D341Med (cell line): ENCODE results near the gene NOS2.
"Not testable (repeated sequence)": the region's sequence is repeated elsewhere in the genome, so short reads cannot be mapped to it uniquely, and the experiment has no call there.

ENCODE experiments used
- DNase-seq: peaks from one replicate; pipeline ENCODE4 v3.0.0; 2012; ENCODE audit warnings: low spot score

NOS2 gene

GRCh38 chr17:27800522-27800921 lies at the start of gene NOS2:
Gene NOS2 (minus strand): TSS chr17:27800529. CDS start chr17:27798809, 1,720 bp downstream.
- no peak for DNase-seq

GRCh38 chr17:27849474-27850185 lies 49.3 kb upstream of the NOS2 start:
- DNase-seq = no peak

GRCh38 chr17:27848931-27849330 lies 48.6 kb upstream of the NOS2 start:
- no peak for DNase-seq

DNA sequence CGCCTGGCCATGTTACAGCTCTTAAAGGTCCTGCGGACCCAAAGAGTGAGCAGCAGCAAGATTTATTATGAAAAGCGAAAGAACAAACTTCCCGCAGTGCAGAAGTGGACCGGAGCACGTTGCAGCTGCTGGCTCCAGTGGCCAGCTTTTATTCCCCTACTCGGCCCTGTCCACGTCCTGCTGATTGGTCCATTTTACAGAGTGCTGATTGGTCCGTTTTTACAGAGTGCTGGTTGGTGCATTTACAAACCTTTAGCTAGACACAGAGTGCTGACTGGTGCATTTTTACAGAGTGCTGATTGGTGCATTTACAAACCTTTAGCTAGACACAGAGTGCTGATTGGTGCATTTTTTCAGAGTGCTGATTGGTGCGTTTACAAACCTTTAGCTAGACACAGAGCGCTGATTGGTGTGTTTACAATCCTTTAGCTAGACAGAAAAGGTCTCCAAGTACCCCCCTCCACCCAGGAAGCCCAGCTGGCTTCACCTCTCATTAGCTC lies 46.5 kb upstream of the NOS2 start:
- not testable (repeated sequence) for DNase-seq

GRCh38 chr17:27846042-27846655 lies 45.8 kb upstream of the NOS2 start:
- no peak for DNase-seq

- DNase-seq = no peak
Observed at GRCh38 chr17:27845264-27846041, 45.1 kb upstream of the NOS2 start.

GRCh38 chr17:27840688-27841087 lies 40.4 kb upstream of the NOS2 start:
- DNase-seq = no peak

DNA sequence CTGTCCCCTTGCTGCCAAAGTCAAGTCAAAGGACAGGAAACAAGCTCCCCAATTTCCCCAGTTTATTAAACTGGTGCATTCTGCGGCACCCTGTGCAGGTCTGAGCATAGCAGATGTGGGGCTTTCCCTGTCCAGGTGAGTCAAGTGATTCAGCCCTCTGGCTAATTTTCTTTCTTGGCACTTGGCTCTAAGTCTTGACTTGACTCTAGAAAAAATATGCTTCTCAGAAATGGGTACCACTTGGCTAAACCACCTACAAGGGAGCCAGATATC lies 40.0 kb upstream of the NOS2 start:
- DNase-seq = not testable (repeated sequence)

- not testable (repeated sequence) for DNase-seq
Observed at GRCh38 chr17:27839571-27840405, 39.5 kb upstream of the NOS2 start.

DNA sequence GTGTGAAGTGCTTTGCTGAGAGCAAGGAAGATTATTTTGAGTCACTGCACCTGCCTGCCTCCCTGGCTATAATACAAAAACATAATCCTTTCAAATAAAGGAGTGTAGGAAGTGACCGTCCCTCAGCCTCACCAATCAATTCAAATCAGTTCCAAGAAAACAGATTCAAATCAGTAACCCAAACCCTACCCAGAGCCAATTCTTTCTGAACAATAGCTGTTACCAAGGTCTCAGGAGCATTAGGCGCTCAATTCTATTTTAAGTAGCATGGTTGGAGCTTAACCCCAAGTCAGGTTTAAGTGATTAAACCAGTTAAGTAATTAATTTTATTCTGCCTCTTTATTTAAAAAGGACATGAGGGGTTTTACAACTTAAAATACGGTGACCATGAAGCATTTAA lies 38.3 kb upstream of the NOS2 start:
- DNase-seq = not testable (repeated sequence)

DNA sequence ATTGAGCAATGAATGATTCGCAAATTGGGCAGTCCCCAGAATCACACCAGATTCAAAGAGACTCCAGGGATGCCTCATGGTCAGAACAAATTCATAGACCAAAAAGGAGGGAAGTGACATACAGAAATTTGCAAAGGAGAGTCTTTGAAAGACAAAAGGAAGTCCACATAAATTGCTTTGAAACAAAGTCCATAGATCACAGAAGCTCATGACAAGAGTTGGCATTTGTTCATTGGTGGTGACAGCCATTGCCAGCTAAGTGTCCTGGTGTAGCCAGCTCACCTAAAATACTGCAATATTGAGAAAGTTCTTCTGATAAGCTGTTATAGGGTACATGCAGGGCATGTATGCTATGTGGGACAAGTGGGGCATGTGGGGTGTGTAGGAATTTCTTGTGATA lies 37.4 kb upstream of the NOS2 start:
- DNase-seq = not testable (repeated sequence)

DNA sequence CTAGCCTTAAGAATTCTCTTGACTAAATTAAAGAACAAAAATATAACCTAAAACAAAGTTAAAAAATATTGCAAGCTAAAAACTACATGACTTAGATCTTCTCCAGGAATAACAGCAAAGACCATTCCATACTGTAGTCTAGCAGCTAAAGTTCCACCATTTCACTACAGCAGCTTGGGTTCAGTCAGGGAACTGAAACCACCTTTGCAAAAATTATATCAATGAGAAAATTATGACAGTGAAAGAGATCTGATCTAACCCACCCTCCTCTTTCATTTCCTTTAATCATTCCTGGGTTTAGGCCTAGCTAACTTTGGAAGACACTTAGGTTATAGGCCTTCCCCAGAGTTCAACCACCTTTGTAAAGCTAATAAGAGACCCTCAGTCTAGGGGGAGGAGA lies 36.3 kb upstream of the NOS2 start:
- DNase-seq = no peak

DNA sequence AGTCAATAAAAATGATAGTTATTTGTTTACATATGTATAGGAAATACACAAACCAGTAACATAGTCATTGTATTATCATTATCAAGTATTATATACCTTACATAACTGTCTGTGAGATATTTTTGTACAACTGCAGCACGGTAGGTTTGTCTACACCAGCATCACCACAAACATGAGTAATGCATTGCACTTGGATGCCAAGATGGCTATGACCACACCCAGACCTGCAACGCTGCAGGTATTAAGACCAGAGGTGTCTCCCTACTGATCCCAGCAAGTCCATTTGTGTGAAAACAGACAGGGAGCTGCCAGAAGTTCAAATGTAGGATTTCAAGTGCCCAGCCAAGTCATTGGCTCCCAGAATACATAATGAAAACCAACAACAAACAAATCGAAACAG lies 34.2 kb upstream of the NOS2 start:
- no peak for DNase-seq

DNA sequence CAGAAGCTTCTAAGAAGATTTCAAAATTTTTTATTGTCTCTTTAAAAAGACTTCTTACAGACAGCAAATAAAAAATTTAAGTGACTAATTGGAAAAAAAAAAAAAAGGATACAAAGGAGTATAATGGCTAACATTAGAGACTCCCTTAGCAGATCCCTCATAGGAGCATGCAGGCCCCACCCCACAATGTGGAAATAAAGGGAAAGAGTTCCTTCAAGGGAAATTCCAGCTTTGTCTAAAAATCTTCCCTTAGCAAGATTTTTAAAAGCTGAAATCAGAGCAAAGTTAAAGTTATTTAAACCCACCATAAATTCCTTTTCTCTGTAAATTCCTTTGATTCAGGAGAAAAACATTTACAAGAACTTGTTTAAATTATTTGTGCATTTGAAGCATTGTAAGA lies 32.5 kb upstream of the NOS2 start:
- DNase-seq = no peak

GRCh38 chr17:27829888-27830287 lies 29.6 kb upstream of the NOS2 start:
- not testable (repeated sequence) for DNase-seq

- not testable (repeated sequence) for DNase-seq
Observed at GRCh38 chr17:27829143-27829711, 28.9 kb upstream of the NOS2 start.

DNA sequence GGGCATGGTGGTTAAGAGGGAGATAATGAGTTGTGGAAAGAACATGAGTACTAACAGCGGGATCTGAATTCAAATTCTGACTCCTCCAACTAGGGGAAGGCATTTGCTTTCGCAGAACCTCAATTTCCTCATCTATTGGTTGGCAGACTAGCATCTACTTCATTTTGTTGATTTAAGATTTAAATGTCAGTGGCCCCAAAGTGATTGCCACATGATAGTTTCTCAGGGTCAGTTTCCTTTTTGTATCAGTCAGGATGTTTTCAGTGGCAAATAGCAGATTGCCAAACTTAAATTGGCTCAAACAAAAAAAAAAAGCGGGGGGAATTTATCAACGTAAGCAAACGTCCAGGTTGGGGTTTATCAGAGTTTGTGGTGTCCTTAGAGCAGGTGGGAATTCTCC lies 25.1 kb upstream of the NOS2 start:
- no peak for DNase-seq

DNA sequence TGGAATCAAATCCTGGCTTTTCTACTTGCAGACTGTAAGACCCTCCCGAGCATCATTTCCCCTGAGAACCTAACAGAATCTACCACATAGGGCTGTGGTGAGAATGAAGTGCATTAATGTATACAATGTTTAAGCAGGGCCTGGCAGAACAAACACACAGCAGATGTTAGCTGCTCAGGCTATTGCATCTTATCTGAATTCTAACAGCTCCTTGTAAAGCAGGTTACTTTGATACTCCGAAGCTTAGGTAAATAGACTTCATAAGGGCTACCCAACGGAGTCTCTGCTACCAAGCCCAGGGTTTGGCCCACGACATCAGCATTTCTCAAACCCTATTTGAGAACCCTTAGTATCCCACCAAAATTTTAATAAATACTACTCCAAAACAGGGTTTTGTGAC lies 24.4 kb upstream of the NOS2 start:
- DNase-seq = no peak

DNA sequence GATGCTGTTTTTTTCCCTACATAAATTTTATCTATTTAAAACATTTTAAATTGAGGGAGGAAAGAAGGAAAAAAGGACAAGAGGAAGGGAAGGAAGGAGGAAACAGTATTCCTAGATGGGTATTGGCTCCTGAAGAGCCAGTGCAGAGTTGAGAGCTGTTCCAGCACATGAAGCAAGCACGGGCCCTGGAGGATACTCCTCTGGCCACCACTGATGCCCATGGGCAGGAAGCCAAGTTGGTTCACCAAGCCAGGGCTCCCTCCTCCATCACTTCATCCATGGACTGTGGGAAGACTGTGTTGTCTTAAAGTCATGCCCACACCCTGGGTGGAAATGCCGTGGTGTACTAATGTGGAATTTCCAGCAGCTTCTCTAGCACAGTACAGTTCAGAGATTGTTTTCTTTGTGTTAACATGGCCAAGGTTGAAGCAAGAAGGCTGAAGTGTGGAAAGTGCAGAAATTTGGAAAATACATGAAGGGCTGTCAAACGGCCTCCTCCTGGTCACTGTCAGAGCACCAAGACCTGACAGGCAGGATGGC lies 23.9 kb upstream of the NOS2 start:
- no peak for DNase-seq

GRCh38 chr17:27822108-27822507 lies 21.8 kb upstream of the NOS2 start:
- DNase-seq = not testable (repeated sequence)

- no peak for DNase-seq
Observed at GRCh38 chr17:27821318-27821717, 21.0 kb upstream of the NOS2 start.

DNA sequence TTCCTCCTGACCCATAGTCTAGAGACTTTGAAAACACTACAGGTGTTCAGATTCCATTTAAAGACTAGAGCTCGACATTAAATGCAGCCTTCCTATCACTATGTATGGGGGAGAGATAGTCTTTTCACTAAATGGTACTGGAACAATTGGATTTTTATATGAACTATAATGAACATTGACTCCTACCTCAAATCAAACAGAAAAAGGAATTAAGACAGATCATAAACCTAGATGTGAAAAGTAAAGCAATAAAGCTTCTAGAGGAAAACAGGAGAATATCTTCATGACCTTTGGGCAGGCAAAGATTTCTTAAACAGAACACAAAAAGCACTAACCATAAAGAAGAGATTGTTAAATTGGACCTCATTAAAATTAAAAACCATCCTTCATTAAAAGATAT lies 18.8 kb upstream of the NOS2 start:
- DNase-seq = no peak
